ENCODE results near the gene BAD.

The BAD gene

GRCh38 chr11:64244107-64244506 lies 40.4 kb downstream of the BAD start:
- no peak for DNase-seq (ENCODE audit: low read depth)
- TF ChIP-seq CTCF (IDR thresholded peaks at IDR 0.05; ENCODE audit: control insufficient read depth, extremely low read depth, insufficient read depth): no peak
- H3K4me3 ChIP-seq (ENCODE audit: low read depth, low read length): no peak overlapping the region

- no peak overlapping the region for H3K4me3 ChIP-seq (ENCODE audit: low read depth, low read length)
- TF ChIP-seq CTCF (IDR thresholded peaks at IDR 0.05; ENCODE audit: control insufficient read depth, extremely low read depth, insufficient read depth): no peak
- no peak for DNase-seq (ENCODE audit: low read depth)
Observed at GRCh38 chr11:64243236-64243854, 41.1 kb downstream of the BAD start.

- peak overlapping the region; percentile 96 for H3K4me3 ChIP-seq (ENCODE audit: low read depth, low read length)
- no peak for DNase-seq (ENCODE audit: low read depth)
- TF ChIP-seq CTCF (IDR thresholded peaks at IDR 0.05; ENCODE audit: control insufficient read depth, extremely low read depth, insufficient read depth): no peak
Observed at GRCh38 chr11:64241491-64242374, 42.7 kb downstream of the BAD start.

- H3K4me3 ChIP-seq (ENCODE audit: low read depth, low read length): peak overlapping the region; percentile 96
- DNase-seq (ENCODE audit: low read depth): peak; percentile 95
- TF ChIP-seq CTCF (IDR thresholded peaks at IDR 0.05; ENCODE audit: control insufficient read depth, extremely low read depth, insufficient read depth): no peak
Observed at GRCh38 chr11:64241241-64241490, 43.3 kb downstream of the BAD start.

GRCh38 chr11:64240435-64241240 lies 43.8 kb downstream of the BAD start, which contains the start of gene FKBP2:
Gene FKBP2, plus strand, starts transcription at chr11:64241095. Its CDS starts 1,293 bp downstream, at chr11:64242388.
- no peak for TF ChIP-seq CTCF (IDR thresholded peaks at IDR 0.05; ENCODE audit: control insufficient read depth, extremely low read depth, insufficient read depth)
- peak within 1 kb of the TSS; percentile 96 for H3K4me3 ChIP-seq (ENCODE audit: low read depth, low read length)
- DNase-seq (ENCODE audit: low read depth): peak; percentile 86

- peak overlapping the region; percentile 96 for H3K4me3 ChIP-seq (ENCODE audit: low read depth, low read length)
- DNase-seq (ENCODE audit: low read depth): no peak
- TF ChIP-seq CTCF (IDR thresholded peaks at IDR 0.05; ENCODE audit: control insufficient read depth, extremely low read depth, insufficient read depth): no peak
Observed at GRCh38 chr11:64239662-64240434, 44.6 kb downstream of the BAD start.
